Mucosa of descending colon (tissue), 3 donors: ENCODE data around the gene ROMO1. TPM values are rescaled to one million over a fixed set of nuclear protein-coding genes. Genes with fewer than 3 reads are reported as not detected.

Experiments
- ATAC-seq: fragments of 200-7000 bp; cut with Tn5 transposase; one replicate; pipeline ENCODE4 v1.9.1; 2020; ENCODE audit warnings: mild to moderate bottlenecking, moderate library complexity
- DNase-seq, 3 donors: peaks; one replicate each; pipeline ENCODE4 v3.0.0-alpha.2; 2020
- H3K36me3 ChIP-seq: fragments of 200-600 bp; one replicate; pipeline ENCODE4 v1.8.0; 2021; ENCODE audit warnings: low read depth, mild to moderate bottlenecking
- H3K4me1 ChIP-seq: fragments of 200-600 bp; one replicate; pipeline ENCODE4 v1.8.0; 2021; ENCODE audit warnings: low read depth, mild to moderate bottlenecking
- H3K4me3 ChIP-seq: fragments of 200-600 bp; one replicate; pipeline ENCODE4 v1.8.0; 2021; ENCODE audit warnings: mild to moderate bottlenecking
- H3K9me3 ChIP-seq: fragments of 200-600 bp; one replicate; pipeline ENCODE4 v1.8.0; 2021; ENCODE audit warnings: mild to moderate bottlenecking
- CTCF ChIP-seq: fragments of 200-600 bp; IDR thresholded peaks from one replicate; pipeline ENCODE4 v1.8.0; 2022; ENCODE audit warnings: antibody characterized with exemption, mild to moderate bottlenecking
- intact Hi-C, 2 donors: fragments of 100-400 bp; cut with DNase I in 1 of 2; cut with micrococcal nuclease in 1 of 2; formaldehyde crosslinking; loops; one replicate each; pipeline versions ENCODE4 v1.11.0 to v1.11.1; 2022; cut with DNase I, micrococcal nuclease
- total RNA-seq, 3 donors: library from RNA; stranded (reverse); fragmentation: NEBNext Ultra II Directional in 2 of 3; extraction: Animal tissue kit (Norgen Biotek cat#: 25700) in 2 of 3; gene quantifications; one replicate each; pipeline versions ENCODE4 v1.2.1 to v1.2.4, GENCODE V29; 2021 to 2023
- donor health status: DM: no; HTN: no; CAD: no; lungs with moderate emphysema.
- donor health status: DM: no; HTN: no; CAD: no.
- donor health status: DM: no; HTN: yes; CAD: no.

The ROMO1 gene
- total RNA-seq, 3 donors from 2014 or later: 112 to 147 (median 137) TPM

- no peak for TF ChIP-seq CTCF
- intact Hi-C loops: no loop called here
- Histone ChIP-seq H3K9me3 (no peaks in the 10 kb centered on the region), H3K36me3 (peaks cover 44% of the 10 kb centered on the region), H3K4me3 (no peak overlapping the region), H3K4me1 (peaks cover 32% of the 10 kb centered on the region)
- no peak for ATAC-seq
- DNase-seq: no peak
These were observed 32.8 kb downstream of the ROMO1 start for GRCh38 chr20:35731862-35732643.

- DNase-seq (no peak), ATAC-seq (no peak)
- TF ChIP-seq CTCF: no peak
- Histone ChIP-seq H3K36me3 (peaks cover 41% of the 10 kb centered on the region), H3K9me3 (no peaks in the 10 kb centered on the region), H3K4me1 (peaks cover 32% of the 10 kb centered on the region), H3K4me3 (no peak overlapping the region)
- intact Hi-C loops: no loop called here
These were observed 33.4 kb downstream of the ROMO1 start for GRCh38 chr20:35732644-35732982.

GRCh38 chr20:35734374-35734773, 35.2 kb downstream of the ROMO1 start:
- intact Hi-C loops: no loop called here
- H3K4me1 ChIP-seq: peaks cover 41% of the 10 kb centered on the region
- no peak overlapping the region for H3K4me3 ChIP-seq
- no peaks in the 10 kb centered on the region for H3K9me3 ChIP-seq
- TF ChIP-seq CTCF: no peak
- peaks cover 38% of the 10 kb centered on the region for H3K36me3 ChIP-seq
- no peak for ATAC-seq
- no peak for DNase-seq

- DNase-seq (no peak), ATAC-seq (no peak)
- H3K9me3 ChIP-seq: no peaks in the 10 kb centered on the region
- peaks cover 46% of the 10 kb centered on the region for H3K4me1 ChIP-seq
- peaks cover 31% of the 10 kb centered on the region for H3K36me3 ChIP-seq
- H3K4me3 ChIP-seq: no peak overlapping the region
- intact Hi-C loops: no loop called here
- TF ChIP-seq CTCF: no peak
These were observed 35.8 kb downstream of the ROMO1 start for GRCh38 chr20:35734777-35735649.

- no peak overlapping the region for H3K4me3 ChIP-seq
- H3K4me1 ChIP-seq: peaks cover 52% of the 10 kb centered on the region
- TF ChIP-seq CTCF: no peak
- intact Hi-C loops: no loop called here
- H3K9me3 ChIP-seq: no peaks in the 10 kb centered on the region
- H3K36me3 ChIP-seq: peaks cover 24% of the 10 kb centered on the region
- DNase-seq: no peak
- ATAC-seq: no peak
These were observed 36.7 kb downstream of the ROMO1 start for GRCh38 chr20:35735826-35736470.
